ENCODE measurements around the gene OVCH1. TPM values are rescaled to one million over a fixed set of nuclear protein-coding genes. Genes with fewer than 3 reads are reported as not detected.

The OVCH1 gene
- total RNA-seq, 1 donor from 2014 or later: not detected

DNA sequence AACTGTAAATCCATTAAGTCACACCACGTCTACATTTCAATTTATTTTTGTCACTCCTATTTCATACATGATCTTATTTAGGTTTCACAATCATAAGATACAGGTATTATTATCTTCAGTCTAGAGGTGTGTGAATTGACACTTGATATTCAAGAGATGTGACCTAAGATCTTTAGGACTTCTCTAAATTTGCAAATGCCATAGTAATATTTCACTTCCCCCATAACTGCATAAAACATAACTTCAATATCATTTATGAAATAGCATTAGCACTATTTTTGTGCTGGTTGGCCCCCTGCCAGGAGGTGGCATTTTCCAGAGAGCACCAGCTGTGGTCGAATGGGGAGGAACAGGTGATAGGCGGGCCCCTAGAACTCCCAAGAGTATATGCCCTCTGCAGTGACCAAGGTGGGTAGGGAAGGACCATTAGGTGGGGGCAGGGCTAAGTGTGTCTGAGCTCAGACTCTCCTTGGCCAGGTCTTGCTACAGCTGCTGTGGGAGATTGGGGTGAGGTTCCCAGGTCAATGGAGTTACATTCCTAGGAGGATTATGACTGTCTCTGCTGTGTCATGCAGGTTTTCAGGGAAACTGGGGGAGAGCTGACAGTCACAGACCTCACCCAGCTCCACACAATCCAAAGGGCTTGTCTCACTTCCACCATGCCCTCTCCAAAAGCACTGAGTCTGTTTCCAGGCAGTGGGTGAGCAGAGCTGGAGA is 67.3 kb downstream of the OVCH1 start:
- Mint-ChIP-seq H3K27me3 (ENCODE audit: insufficient read depth, low read depth) (no peaks in the 10 kb centered on the region), H3K4me1 (peaks cover 7% of the 10 kb centered on the region), H3K4me3 (no peak overlapping the region), H3K36me3 (no peaks in the 10 kb centered on the region), H3K9me3 (no peaks in the 10 kb centered on the region), H3K27ac (no peak overlapping the region)
- H3K27ac ChIP-seq: no peak overlapping the region
- no peak overlapping the region for H3K9ac ChIP-seq
- no peaks in the 10 kb centered on the region for H4K20me1 ChIP-seq (ENCODE audit: low read depth)
- no peaks in the 10 kb centered on the region for H3K9me3 ChIP-seq (ENCODE audit: low read depth)
- H3K79me2 ChIP-seq (ENCODE audit: low read depth): no peaks in the 10 kb centered on the region
- peak; percentile 52 for DNase-seq (ENCODE audit: low spot score)
- peak overlapping the region; percentile 56 for H3K4me2 ChIP-seq
- no peak overlapping the region for H3K4me3 ChIP-seq
- H3K27me3 ChIP-seq: no peaks in the 10 kb centered on the region
- H2AFZ ChIP-seq (replicated peaks): no peak overlapping the region
- no peaks in the 10 kb centered on the region for H3F3A ChIP-seq (ENCODE audit: low read depth)
- no peaks in the 10 kb centered on the region for H3K36me3 ChIP-seq
- TF ChIP-seq, protein P1, sequence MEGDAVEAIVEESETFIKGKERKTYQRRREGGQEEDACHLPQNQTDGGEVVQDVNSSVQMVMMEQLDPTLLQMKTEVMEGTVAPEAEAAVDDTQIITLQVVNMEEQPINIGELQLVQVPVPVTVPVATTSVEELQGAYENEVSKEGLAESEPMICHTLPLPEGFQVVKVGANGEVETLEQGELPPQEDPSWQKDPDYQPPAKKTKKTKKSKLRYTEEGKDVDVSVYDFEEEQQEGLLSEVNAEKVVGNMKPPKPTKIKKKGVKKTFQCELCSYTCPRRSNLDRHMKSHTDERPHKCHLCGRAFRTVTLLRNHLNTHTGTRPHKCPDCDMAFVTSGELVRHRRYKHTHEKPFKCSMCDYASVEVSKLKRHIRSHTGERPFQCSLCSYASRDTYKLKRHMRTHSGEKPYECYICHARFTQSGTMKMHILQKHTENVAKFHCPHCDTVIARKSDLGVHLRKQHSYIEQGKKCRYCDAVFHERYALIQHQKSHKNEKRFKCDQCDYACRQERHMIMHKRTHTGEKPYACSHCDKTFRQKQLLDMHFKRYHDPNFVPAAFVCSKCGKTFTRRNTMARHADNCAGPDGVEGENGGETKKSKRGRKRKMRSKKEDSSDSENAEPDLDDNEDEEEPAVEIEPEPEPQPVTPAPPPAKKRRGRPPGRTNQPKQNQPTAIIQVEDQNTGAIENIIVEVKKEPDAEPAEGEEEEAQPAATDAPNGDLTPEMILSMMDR (IDR thresholded peaks at IDR 0.05): no peak
- TF ChIP-seq EZH2phosphoT487 (IDR thresholded peaks at IDR 0.05): no peak
- no peak for TF ChIP-seq EZH2 (IDR thresholded peaks at IDR 0.05)
- peaks cover 7% of the 10 kb centered on the region for H3K4me1 ChIP-seq

DNA sequence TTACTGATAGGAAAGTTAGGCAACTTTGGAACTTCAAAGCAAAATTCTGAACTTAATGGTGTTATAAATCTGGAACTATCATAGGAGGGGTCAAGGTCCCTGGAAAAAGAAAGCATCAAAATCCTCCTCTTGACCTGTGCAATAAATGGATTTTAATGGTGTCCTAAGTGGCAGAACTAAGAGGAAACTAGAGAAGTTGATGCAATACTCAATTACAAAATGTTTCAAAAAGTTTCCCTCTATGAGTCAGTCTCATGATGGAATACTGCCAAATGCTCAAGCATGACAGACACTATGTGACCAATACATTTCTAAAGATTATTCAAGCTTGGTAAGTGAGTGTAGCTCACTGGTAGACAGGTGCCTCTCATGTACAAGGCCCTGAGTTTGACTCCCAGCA is 68.9 kb downstream of the OVCH1 start:
- Mint-ChIP-seq H3K36me3 (no peaks in the 10 kb centered on the region), H3K27me3 (ENCODE audit: insufficient read depth, low read depth) (no peaks in the 10 kb centered on the region), H3K27ac (no peak overlapping the region), H3K4me1 (peaks cover 7% of the 10 kb centered on the region), H3K4me3 (no peak overlapping the region), H3K9me3 (no peaks in the 10 kb centered on the region)
- no peak for DNase-seq (ENCODE audit: low spot score)
- H2AFZ ChIP-seq (replicated peaks): no peak overlapping the region
- TF ChIP-seq EZH2phosphoT487 (IDR thresholded peaks at IDR 0.05) (no peak), EZH2 (IDR thresholded peaks at IDR 0.05) (no peak)
- TF ChIP-seq, protein P1 (IDR thresholded peaks at IDR 0.05): no peak
- H3K4me3 ChIP-seq: no peak overlapping the region
- no peaks in the 10 kb centered on the region for H3K9me3 ChIP-seq (ENCODE audit: low read depth)
- no peaks in the 10 kb centered on the region for H3K27me3 ChIP-seq
- no peaks in the 10 kb centered on the region for H3K36me3 ChIP-seq
- H3F3A ChIP-seq (ENCODE audit: low read depth): no peaks in the 10 kb centered on the region
- no peaks in the 10 kb centered on the region for H4K20me1 ChIP-seq (ENCODE audit: low read depth)
- peaks cover 7% of the 10 kb centered on the region for H3K4me1 ChIP-seq
- no peak overlapping the region for H3K27ac ChIP-seq
- no peak overlapping the region for H3K9ac ChIP-seq
- H3K4me2 ChIP-seq: no peak overlapping the region
- H3K79me2 ChIP-seq (ENCODE audit: low read depth): no peaks in the 10 kb centered on the region

DNA sequence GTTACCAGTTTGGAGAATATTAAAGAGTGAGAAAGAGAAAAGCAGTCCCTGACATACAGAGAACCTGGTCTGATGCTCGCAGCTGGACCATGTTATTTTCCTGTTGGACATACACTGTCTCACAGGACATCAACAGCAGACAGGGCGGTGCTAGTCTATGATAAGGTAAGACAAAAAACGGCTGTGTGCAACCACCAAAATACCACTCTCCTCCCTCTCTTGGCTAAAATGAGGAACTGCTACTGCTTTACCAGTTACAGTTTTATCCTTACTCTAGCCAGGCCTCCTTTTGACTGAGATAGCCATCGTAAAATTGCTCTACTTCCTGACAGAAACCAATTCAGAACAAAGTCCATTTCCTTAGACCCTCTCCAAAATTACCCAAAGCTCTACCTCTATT is 69.5 kb downstream of the OVCH1 start:
- Histone ChIP-seq H3K4me3 (no peak overlapping the region), H3F3A (ENCODE audit: low read depth) (no peaks in the 10 kb centered on the region), H3K9ac (no peak overlapping the region), H3K27me3 (no peaks in the 10 kb centered on the region), H3K4me1 (peaks cover 7% of the 10 kb centered on the region), H2AFZ (replicated peaks) (no peak overlapping the region), H3K4me2 (no peak overlapping the region), H3K27ac (no peak overlapping the region), H3K79me2 (ENCODE audit: low read depth) (no peaks in the 10 kb centered on the region), H3K9me3 (ENCODE audit: low read depth) (no peaks in the 10 kb centered on the region), H4K20me1 (ENCODE audit: low read depth) (no peaks in the 10 kb centered on the region), H3K36me3 (no peaks in the 10 kb centered on the region)
- no peak overlapping the region for H3K4me3 Mint-ChIP-seq
- H3K27me3 Mint-ChIP-seq (ENCODE audit: insufficient read depth, low read depth): no peaks in the 10 kb centered on the region
- H3K9me3 Mint-ChIP-seq: no peaks in the 10 kb centered on the region
- H3K27ac Mint-ChIP-seq: no peak overlapping the region
- TF ChIP-seq EZH2 (IDR thresholded peaks at IDR 0.05) (no peak), EZH2phosphoT487 (IDR thresholded peaks at IDR 0.05) (no peak)
- TF ChIP-seq, protein P1 (IDR thresholded peaks at IDR 0.05): peak; percentile 39
- peak; percentile 23 for DNase-seq (ENCODE audit: low spot score)
- H3K4me1 Mint-ChIP-seq: peaks cover 7% of the 10 kb centered on the region
- no peaks in the 10 kb centered on the region for H3K36me3 Mint-ChIP-seq
